ENCODE results near the gene TRMT11. TPM values are rescaled to one million over a fixed set of nuclear protein-coding genes. Genes with fewer than 3 reads are reported as not detected.

The TRMT11 gene
- total RNA-seq (2022) = 31.5 and 36.7 TPM in 2 replicates
- percentile 95 among the genes with signal in this experiment for Bru-seq, nascent RNA
- BruChase-seq, experiment 1, labeled RNA remaining after a 2-hour chase = percentile 86 among the genes with signal in this experiment
- percentile 84 among the genes with signal in this experiment for BruChase-seq, experiment 2, labeled RNA remaining after a 6-hour chase
- long read RNA-seq, transcript TRMT11-201 (13 exons, 1,565 nt) = major isoform, 72 of 95 reads
- long read RNA-seq, partial matches to known transcripts = 2 of 95 reads
- long read RNA-seq, other reads (novel, unspliced or antisense) = 21 of 95 reads

DNA sequence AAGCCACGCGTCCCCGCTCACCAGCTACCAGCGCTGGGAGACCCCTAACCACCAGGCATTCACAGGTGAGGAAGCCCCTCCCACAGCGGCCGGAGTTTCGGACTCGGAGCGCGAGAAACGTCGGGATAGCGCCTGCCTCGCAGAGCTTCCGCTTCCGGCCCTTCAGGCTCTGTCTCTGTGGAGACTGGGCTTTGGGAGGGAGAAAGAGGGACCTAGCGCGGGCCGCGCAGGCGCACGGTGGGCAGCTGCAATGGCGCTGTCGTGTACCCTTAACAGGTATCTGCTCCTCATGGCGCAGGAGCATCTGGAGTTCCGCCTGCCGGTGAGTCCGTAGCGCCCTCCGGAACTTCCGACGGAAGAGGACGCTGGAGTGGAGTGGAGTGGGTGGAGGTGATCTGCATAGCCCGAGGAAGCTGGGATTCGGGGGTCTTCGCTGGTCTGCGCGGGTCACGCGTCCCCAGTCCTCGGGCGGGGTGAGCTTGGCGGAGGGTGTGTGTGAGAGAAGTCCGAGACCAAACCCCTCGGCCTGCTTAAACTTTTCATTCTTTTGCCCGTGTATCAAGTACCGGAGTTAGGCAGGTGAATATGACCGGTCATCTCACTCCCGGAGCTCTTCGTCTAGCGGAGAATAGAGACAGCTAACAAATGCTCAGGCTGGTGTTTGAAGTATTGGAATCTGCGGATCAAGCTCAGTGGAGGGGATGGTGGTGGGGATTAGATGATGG is at the start of gene TRMT11:
TSS of gene TRMT11 (plus strand) at position 240 of the 725 bp plus-strand sequence. CDS start at position 251, 11 bp downstream.
- TF ChIP-seq, protein P1, sequence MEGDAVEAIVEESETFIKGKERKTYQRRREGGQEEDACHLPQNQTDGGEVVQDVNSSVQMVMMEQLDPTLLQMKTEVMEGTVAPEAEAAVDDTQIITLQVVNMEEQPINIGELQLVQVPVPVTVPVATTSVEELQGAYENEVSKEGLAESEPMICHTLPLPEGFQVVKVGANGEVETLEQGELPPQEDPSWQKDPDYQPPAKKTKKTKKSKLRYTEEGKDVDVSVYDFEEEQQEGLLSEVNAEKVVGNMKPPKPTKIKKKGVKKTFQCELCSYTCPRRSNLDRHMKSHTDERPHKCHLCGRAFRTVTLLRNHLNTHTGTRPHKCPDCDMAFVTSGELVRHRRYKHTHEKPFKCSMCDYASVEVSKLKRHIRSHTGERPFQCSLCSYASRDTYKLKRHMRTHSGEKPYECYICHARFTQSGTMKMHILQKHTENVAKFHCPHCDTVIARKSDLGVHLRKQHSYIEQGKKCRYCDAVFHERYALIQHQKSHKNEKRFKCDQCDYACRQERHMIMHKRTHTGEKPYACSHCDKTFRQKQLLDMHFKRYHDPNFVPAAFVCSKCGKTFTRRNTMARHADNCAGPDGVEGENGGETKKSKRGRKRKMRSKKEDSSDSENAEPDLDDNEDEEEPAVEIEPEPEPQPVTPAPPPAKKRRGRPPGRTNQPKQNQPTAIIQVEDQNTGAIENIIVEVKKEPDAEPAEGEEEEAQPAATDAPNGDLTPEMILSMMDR (IDR thresholded peaks at IDR 0.05; ENCODE audit: insufficient read depth in 1 of 2, low read depth in 1 of 2, low read length in 1 of 2, severe bottlenecking in 1 of 2, unreplicated experiment in 1 of 2) = no peak
- Histone ChIP-seq H3K9me3 (no peaks in the 10 kb centered on the region), H3K4me1 (peaks cover 27% of the 10 kb centered on the region), H3K4me3 (ENCODE audit: low read depth, low read length) (peak within 1 kb of the TSS; percentile 67), H3K36me3 (ENCODE audit: control insufficient read depth, insufficient read depth, low read length) (no peaks in the 10 kb centered on the region), H3K27me3 (replicated peaks; ENCODE audit: control insufficient read depth, insufficient read depth, low read length) (no peaks in the 10 kb centered on the region)
- intact Hi-C loops (cut with micrococcal nuclease; ENCODE audit: unreplicated experiment) = loop anchor here (1.0 kb wide), 1 partner anchor 1280 kb away; the partner anchor contains the start of gene RNF146
- Mint-ChIP-seq H3K9me3 (ENCODE audit: unreplicated experiment) (no peaks in the 10 kb centered on the region), H3K27me3 (ENCODE audit: insufficient read depth, unreplicated experiment) (no peaks in the 10 kb centered on the region), H3K4me1 (ENCODE audit: low read depth, unreplicated experiment) (no peaks in the 10 kb centered on the region), H3K27ac (ENCODE audit: unreplicated experiment) (no peak within 1 kb of the TSS), H3K4me3 (ENCODE audit: unreplicated experiment) (no peak within 1 kb of the TSS), H3K36me3 (ENCODE audit: insufficient read depth, unreplicated experiment) (no peaks in the 10 kb centered on the region)
- no TSS peak for BruUV-seq (replicated peaks)
- peak; percentile 93 to 94 for DNase-seq
- ChIA-PET POLR2A (interaction anchor here (0.6 to 1.8 kb wide), 9 partner anchors 9 to 196 kb away, joined by 3 to 12 read pairs (median 4); partner anchors contain the start of genes HINT3 and NCOA7), CTCF (interaction anchor here (0.7 to 1.8 kb wide), 9 partner anchors 9 to 205 kb away, joined by 3 to 14 read pairs (median 4); partner anchors contain the start of genes HINT3 and NCOA7)

DNA sequence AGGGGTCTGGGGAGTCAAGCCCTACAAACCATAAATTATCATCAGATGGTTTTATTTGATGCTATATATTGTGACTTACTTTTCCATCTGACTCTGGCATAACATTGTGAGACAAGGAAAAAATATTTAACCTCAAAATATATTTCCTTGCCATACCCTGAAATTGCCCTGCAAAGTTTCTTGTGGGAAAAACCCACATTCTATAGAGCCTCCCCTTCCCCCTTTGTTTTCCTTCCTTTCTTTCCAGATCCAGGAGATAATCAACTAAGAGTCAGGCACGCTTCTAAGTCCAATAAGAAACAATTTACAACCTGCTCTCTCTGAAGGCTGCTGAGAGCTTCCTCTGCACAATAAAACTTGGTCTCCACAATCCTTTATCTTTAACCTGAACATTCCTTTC is 47.3 kb upstream of the TRMT11 start:
- no peaks in the 10 kb centered on the region for H3K36me3 ChIP-seq (ENCODE audit: control insufficient read depth, insufficient read depth, low read length)
- Mint-ChIP-seq H3K4me3 (ENCODE audit: unreplicated experiment) (peak overlapping the region; percentile 42), H3K36me3 (ENCODE audit: insufficient read depth, unreplicated experiment) (peaks cover 4% of the 10 kb centered on the region), H3K9me3 (ENCODE audit: unreplicated experiment) (no peaks in the 10 kb centered on the region), H3K4me1 (ENCODE audit: low read depth, unreplicated experiment) (peaks cover 36% of the 10 kb centered on the region), H3K27ac (ENCODE audit: unreplicated experiment) (peak overlapping the region; percentile 79), H3K27me3 (ENCODE audit: insufficient read depth, unreplicated experiment) (no peaks in the 10 kb centered on the region)
- no peak overlapping the region for H3K4me3 ChIP-seq (ENCODE audit: low read depth, low read length)
- H3K27me3 ChIP-seq (replicated peaks; ENCODE audit: control insufficient read depth, insufficient read depth, low read length) = no peaks in the 10 kb centered on the region
- DNase-seq = no peak
- H3K4me1 ChIP-seq = peaks cover 55% of the 10 kb centered on the region
- H3K9me3 ChIP-seq = no peaks in the 10 kb centered on the region
- BruUV-seq (replicated peaks) = no TSS peak
- intact Hi-C loops (cut with micrococcal nuclease; ENCODE audit: unreplicated experiment) = no loop called here
- POLR2A ChIA-PET = no interaction called here
- CTCF ChIA-PET = interaction anchor here (2.6 kb wide), 1 partner anchor 17 kb away, joined by 8 read pairs; the partner anchor contains the start of gene HINT3
- TF ChIP-seq, protein P1 (IDR thresholded peaks at IDR 0.05; ENCODE audit: insufficient read depth in 1 of 2, low read depth in 1 of 2, low read length in 1 of 2, severe bottlenecking in 1 of 2, unreplicated experiment in 1 of 2) = no peak

DNA sequence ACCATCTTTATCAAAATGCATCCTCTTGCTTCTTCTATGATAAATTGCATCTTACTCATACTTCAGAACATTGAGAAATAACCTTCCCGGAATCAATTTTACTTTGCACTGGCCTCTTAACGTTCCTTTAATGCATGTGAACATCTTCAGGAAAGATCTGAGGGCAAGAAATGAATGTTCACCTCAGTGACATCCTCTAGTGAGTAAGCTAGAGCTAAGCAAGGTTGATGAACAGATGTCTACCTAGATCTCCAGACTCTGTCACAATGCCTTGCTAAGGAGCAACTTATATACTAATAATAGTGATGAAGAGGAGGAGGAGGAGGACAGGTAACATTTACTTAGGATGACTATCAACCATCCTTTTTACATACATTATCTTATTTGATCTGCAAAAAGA is 46.5 kb upstream of the TRMT11 start:
- Histone ChIP-seq H3K4me1 (peaks cover 63% of the 10 kb centered on the region), H3K36me3 (ENCODE audit: control insufficient read depth, insufficient read depth, low read length) (no peaks in the 10 kb centered on the region), H3K9me3 (no peaks in the 10 kb centered on the region), H3K4me3 (ENCODE audit: low read depth, low read length) (no peak overlapping the region), H3K27me3 (replicated peaks; ENCODE audit: control insufficient read depth, insufficient read depth, low read length) (no peaks in the 10 kb centered on the region)
- Mint-ChIP-seq H3K4me1 (ENCODE audit: low read depth, unreplicated experiment) (peaks cover 36% of the 10 kb centered on the region), H3K27me3 (ENCODE audit: insufficient read depth, unreplicated experiment) (no peaks in the 10 kb centered on the region), H3K27ac (ENCODE audit: unreplicated experiment) (peak overlapping the region; percentile 79), H3K9me3 (ENCODE audit: unreplicated experiment) (no peaks in the 10 kb centered on the region), H3K36me3 (ENCODE audit: insufficient read depth, unreplicated experiment) (peaks cover 4% of the 10 kb centered on the region), H3K4me3 (ENCODE audit: unreplicated experiment) (no peak overlapping the region)
- TF ChIP-seq, protein P1 (IDR thresholded peaks at IDR 0.05; ENCODE audit: insufficient read depth in 1 of 2, low read depth in 1 of 2, low read length in 1 of 2, severe bottlenecking in 1 of 2, unreplicated experiment in 1 of 2) = no peak
- DNase-seq = no peak
- ChIA-PET CTCF (interaction anchor here (2.6 kb wide), 1 partner anchor 16 kb away, joined by 8 read pairs; the partner anchor contains the start of gene HINT3), POLR2A (no interaction called here)
- intact Hi-C loops (cut with micrococcal nuclease; ENCODE audit: unreplicated experiment) = no loop called here
- BruUV-seq (replicated peaks) = no TSS peak

Data from Caco-2 (cell line).